ENCODE measurements around the gene SORT1.
"Not testable (repeated sequence)": the region's sequence is repeated elsewhere in the genome, so short reads cannot be mapped to it uniquely, and the experiment has no call there.

SORT1 gene

DNA sequence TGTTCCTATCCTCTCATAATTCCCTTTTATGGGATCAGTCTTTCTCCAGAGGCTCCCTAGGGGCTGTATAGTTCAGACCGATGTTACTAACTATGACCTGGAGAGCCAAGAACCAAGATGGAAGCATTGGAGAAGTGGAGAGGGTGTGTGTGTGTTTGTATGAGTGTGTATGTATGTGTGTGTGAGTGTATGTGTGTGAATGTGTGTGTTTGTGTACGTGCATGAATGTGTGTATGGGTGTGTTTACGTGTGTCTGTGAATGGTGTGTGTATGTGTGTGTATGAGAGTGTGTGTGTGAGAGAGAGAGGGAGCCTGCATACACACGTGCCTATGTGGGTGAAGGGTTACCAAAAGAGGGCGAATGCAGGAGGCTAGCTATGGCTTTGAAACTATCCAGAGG lies 95.8 kb downstream of the SORT1 start:
- in situ Hi-C loops (cut with HindIII; ENCODE audit: low sequenced_read_pairs) = no loop called here

DNA sequence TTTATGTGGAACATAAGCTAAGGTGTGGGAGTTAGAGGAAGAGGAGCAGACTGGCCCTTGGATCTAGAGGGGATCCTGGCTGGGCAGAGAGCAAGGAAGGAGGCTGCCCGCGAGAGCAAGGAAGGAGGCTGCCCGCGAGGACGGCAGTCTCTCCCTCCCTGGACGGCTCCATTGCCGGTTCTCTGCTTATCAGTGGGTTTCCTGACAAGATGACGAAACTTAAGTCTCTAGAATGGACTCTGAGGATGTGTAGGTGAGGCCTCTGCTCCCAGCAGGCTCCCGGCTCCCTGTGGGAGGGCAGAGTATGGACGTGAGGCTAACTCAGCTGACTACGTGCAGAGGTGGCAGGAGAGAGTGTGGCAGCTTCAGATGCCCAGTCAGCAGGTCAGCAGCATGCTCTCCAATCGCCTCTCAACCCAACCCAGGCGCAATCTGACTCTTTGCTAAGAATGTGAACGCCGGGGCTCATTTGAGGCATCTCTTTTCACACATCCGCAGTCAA lies 97.0 kb downstream of the SORT1 start:
- in situ Hi-C loops (cut with HindIII; ENCODE audit: low sequenced_read_pairs) = no loop called here

DNA sequence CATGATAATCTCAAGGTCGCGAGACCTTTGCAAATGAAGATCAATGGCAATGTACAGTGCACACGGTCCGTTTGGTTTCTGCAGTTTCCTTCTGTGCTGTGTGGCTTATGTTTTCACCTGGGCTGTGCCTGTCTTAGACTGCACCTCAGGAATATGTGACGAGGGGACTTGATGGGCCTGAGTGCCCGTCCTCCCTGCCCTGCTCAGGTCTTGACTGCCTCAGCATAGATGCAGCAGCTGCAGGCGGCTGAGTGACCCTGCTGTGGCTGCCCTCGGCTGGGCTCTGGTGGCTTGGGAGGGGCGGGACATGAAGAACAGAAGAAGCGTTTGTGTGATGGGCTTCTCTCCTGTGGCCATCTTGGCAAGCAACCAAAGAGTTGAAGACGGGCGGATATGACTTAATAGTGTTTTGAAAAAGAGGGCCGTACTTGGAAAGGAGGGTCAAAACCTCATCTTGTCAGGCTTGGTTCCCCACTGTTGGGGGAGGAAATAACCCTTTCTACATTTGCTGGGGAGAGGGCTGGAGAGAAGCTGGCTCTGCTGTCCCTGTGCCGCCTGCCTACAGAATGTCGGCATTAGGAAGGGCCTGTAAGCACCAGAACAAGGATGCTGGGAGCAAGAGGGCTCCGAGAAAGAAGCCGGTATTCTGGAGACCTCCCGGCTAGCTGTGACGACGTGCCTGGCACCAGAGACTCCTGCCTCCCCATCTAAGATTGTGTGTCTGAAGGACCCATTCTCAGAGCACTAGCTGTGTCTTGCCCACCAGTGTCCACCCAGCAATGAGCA lies 98.0 kb downstream of the SORT1 start:
- in situ Hi-C loops (cut with HindIII; ENCODE audit: low sequenced_read_pairs) = no loop called here

DNA sequence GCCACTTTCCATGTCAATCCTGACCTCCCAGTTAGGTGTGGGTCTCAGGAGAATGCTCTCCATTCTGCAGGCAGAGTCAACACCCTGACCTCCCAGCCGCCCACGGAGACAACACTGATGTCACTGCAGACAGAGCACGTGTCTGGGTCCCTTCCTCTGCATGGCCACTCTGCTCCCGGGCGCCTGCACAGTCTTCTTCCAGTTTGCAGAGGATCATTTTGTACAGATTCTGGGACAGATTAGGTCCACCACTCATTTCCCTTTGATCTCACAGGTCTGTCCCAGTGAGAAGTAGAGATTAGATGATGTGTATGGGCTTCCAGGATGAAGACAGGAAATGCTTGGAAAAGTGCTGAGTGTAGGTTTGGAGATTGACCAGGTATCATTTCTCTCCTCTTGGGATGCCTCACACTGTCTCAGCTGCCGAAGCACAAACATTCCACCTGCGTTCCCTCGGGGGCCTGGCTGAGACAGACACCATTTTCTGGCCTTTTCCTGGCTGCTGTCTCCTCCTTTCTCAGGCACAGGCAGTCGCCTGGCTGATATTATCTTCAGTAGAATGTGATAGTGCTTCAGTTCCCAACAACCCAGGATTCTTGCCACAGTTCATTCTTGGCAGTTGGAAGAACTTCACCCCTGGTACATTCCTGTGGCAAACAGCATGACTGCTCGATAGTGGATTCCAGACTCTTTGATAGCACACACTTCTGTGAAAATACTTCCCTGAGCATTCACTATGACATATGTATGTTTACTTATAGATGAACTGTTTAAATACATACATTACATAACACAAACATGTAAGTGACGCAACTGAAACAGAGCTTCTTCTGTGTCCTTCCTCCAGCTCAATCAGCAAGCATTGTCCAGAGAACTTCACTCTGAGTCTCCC lies 98.8 kb downstream of the SORT1 start:
- in situ Hi-C loops (cut with HindIII; ENCODE audit: low sequenced_read_pairs) = no loop called here

DNA sequence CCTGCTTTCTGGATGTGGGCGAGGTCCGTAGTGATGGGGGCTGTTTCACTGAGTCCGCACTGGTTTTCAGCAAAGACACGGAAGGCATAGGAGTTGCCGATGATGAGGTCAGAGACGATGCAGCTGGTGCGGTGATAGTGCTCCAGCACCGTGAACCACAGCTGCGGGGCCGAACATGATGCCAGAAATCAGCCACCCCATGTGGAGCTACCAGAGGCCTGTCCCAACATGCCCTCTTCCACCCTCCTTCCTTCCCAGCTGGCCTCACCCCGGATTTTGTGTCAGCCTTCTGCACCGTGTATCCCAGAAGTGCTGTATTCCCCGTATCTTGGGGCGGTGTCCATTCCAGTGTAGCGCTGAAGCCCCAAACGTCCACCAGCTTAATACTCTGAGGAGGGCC lies 100.9 kb downstream of the SORT1 start:
- in situ Hi-C loops (cut with HindIII; ENCODE audit: low sequenced_read_pairs) = no loop called here

DNA sequence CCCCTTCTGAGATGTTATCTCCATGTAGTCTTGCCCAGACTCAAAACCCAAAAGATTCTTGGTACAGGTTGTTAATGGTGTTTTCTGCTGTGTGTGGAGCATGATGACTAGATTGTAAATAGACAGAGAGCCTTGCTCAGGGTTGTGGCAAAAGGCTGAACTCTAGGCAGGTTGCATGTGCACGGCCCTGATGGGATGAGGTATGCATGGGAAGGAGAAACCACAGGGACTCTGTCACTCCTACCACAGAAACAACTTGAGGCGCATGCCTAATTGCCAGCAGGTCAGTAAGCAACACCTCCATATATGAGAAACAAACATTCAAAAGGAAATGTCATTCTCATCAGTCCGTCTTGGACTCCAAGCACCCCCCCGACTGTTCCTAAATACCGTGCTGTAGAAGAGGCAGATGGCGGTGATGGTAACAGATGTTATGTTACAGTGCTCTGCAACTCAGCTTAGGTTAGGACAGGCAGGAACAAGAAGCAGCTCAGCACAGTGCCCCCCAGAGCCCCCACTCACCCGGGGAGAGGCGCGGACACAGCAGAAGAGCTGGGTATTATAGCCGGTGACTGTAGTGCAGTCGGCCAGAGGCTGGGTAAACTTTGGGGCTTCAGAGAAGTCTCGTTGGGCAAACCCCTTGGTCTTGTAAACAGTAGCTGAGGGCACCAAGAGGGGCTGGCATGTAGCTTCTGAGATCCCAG lies 101.9 kb downstream of the SORT1 start:
- in situ Hi-C loops (cut with HindIII; ENCODE audit: low sequenced_read_pairs) = no loop called here

DNA sequence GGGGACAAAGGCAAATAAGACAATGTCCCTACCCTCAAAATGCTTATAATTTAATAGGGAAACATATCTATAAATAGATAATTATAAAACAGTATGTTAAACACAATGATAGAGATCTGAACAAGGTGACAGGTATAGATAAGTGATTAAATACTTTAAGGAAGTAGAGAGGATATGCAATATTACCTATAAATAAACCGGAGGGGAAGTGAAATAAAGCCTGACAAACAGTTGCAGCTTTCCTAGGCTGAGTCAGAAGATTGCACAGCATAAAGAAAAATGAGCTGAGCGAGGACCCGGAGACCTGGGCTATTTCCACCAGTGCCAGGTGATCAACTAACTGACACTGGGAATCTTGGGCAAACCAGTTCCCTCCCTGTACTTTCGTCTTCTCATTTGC lies 103.2 kb downstream of the SORT1 start:
- in situ Hi-C loops (cut with HindIII; ENCODE audit: low sequenced_read_pairs) = no loop called here

DNA sequence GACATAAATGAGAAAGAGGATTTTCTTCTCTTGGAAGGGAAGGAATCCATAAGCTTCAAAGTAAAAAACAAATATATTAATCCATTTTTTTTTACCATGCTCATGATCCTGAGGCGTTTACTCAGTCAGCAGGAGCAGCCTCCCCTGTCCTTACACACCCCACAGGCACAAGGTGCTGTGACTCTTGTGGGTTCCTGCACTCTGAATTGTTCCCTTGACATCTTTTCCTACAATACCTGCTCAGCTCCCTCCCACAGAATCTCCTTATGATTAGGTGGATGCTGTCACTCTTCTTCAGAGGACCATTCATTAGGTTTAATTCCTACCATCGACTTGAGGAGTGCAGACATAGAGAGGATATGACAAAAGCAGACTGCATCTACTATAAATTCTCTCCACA lies 104.7 kb downstream of the SORT1 start:
- in situ Hi-C loops (cut with HindIII; ENCODE audit: low sequenced_read_pairs) = no loop called here

DNA sequence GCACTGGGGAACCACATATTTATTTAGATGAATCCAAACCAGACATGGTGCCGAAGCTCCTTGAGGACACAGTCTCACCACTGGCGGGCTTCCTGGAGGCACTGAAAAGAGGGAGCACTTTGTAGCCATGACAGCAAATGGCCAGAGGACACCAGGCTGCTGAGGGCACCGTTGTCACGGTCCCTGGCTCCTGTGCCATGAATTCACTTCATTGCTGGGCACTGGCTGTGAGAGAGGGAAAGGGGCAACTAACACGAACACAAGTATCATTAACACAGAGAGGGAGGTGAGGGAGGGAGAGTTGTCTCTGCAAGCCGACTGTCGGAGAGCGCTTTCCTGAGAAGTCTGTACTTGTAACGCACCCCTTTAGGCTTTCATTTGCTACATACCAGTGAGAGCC lies 105.4 kb downstream of the SORT1 start:
- in situ Hi-C loops (cut with HindIII; ENCODE audit: low sequenced_read_pairs) = no loop called here

DNA sequence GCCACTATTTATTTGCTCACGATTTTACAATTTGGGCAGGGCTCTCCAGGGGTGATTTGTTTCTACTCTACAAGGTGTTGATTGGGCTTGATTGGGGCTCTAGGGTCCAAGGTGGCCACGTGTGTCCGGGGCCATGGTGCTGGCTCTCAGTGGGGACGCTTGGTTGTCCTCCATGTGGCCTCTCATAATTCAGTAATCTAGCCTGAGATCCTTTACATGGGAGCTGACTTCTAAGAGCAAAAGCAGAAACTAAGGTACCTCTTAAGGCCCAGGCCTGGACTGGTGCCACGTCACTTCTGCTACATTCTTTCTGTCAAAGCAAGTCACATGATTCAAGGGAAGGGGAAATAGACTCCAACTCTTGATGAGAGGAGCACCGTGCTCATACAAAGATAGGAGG lies 106.7 kb downstream of the SORT1 start:
- in situ Hi-C loops (cut with HindIII; ENCODE audit: low sequenced_read_pairs) = no loop called here

DNA sequence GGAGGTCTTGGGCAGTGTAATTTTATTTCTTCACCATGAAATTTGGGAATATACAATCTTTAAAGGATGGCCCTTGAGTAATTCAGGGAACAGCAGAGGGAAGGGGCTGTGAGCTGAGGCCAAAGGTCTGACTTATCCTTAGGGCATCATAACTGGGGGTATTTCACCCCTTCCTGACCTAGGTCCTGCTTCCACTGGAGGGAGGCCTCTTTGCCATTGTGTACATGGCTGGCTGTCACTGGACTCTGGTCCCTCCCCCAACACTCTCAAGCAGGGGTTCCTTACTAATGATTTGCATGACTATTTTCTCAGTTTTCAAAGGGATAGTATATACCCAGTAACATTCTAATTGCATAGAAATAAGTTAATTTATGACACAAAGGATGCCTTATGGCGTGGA lies 107.6 kb downstream of the SORT1 start:
- in situ Hi-C loops (cut with HindIII; ENCODE audit: low sequenced_read_pairs) = no loop called here

DNA sequence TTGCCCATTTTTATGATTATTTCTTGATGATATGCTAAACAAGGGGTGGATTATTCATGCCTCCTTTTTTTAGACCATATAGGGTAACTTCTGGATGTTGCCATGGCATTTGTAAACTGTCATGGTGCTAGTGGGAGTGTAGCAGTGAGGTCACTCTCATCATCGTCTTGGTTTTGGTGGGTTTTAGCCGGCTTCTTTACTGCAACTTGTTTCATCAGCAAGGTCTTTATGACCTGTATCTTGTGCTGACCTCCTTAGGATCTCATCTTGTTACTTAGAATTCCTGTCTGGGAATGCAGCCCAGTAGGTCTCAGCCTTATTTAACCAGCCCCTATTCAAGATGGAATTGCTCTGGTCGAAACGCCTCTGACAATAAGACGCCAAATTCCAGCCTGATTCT lies 111.0 kb downstream of the SORT1 start:
- in situ Hi-C loops (cut with HindIII; ENCODE audit: low sequenced_read_pairs) = not testable (repeated sequence)

DNA sequence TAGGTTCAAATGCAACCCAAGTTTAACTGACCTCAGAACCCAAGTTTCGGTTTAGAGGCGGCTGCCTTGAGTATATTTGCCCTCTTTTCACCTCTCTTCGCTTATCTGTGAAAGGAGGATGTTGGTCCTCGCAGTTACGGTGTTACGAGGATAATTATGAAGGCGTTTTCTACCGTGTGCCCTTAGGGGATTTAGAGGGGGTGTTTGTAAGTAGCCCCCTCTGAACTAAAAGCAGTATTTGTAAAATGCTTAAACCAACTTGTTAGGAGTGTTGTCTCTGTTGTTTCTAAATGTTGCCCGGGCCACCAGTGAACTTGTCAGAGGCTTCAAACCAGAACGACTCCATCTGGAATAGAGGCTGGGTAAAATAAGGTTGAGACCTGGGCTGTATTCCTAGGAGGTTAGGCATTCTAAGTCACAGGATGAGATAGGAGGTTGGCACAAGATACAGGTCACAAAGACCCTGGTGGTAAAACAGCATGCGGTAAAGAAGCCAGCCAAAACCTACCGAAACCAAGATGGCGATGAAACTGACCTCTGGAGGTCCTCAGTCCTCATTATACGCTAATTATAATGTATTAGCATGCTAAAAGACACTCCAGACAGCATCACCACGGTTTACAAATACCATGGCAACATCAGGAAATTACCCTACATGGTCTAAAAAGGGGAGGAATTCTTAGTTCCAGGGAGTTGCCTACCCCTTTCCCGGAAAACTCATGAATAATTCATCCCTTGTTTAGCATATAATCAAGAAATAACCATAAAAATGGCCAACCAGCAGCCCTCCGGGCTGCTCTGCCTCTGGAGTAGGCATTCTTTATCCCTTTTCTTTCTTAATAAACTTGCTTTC lies 113.7 kb downstream of the SORT1 start:
- in situ Hi-C loops (cut with HindIII; ENCODE audit: low sequenced_read_pairs) = no loop called here

DNA sequence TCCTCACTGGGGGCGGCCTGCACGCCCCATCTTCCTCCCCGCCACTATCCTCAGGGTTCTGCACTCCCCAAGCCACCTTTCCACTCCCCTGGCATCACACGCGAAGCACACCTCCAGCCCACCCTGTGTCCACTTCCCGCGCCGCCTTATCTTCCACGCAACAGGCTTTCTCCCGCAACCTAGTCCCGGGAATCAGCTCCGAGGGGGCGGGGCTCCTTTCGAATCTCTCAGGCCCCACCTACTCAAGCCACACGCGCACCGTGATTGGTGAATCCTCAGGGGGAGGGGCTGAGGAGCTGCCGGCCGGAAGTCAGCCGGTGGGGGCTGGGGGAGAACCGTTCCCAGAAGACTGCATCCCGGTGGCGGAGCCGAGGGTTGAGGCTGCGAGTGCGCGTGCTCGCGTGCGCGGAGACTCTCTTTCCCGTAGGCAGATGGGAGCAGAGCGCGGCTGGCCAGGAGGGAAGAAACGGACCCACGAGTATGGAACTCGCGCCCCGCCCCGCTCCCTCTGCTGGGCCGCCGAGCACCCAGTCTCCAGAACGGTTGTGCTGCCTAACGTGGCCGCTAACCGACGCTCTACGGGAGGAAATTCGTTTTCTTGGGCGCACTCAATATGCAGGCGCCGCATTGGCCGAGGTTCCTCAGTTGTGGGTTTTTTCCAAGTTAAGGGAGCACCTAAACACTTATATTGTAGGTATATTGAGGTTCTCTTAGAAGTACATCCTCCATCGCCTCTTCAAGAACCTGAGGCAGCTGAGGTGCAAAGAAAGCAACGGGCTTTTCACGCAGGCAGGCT lies 114.6 kb downstream of the SORT1 start, which contains the start of gene PSRC1:
Gene PSRC1 (minus strand): TSS at position 194 of the 796 bp plus-strand sequence.
- in situ Hi-C loops (cut with HindIII; ENCODE audit: low sequenced_read_pairs) = no loop called here

DNA sequence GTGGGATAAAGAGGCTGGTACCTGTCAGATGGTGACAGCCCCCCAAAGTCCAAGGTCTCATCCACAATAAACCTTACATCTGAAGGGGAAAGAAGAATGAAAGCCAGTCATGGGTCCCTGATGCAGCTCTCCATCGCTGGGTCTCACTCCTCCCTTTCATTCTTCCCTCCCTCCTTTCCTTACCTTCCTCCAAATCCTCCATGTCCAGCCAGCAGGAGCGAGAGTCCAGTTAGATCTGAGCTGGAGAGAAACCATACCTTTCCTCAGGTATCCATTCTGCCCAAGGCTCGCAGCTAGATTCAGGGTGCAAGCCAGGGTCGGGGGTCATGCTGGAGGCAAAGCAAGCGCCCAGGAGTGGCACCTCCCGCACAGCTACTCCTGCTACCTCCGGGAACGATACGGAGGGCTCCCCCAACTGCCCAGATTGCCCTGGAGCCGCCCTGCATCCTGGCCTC lies 115.2 kb downstream of the SORT1 start:
- in situ Hi-C loops (cut with HindIII; ENCODE audit: low sequenced_read_pairs) = no loop called here

DNA sequence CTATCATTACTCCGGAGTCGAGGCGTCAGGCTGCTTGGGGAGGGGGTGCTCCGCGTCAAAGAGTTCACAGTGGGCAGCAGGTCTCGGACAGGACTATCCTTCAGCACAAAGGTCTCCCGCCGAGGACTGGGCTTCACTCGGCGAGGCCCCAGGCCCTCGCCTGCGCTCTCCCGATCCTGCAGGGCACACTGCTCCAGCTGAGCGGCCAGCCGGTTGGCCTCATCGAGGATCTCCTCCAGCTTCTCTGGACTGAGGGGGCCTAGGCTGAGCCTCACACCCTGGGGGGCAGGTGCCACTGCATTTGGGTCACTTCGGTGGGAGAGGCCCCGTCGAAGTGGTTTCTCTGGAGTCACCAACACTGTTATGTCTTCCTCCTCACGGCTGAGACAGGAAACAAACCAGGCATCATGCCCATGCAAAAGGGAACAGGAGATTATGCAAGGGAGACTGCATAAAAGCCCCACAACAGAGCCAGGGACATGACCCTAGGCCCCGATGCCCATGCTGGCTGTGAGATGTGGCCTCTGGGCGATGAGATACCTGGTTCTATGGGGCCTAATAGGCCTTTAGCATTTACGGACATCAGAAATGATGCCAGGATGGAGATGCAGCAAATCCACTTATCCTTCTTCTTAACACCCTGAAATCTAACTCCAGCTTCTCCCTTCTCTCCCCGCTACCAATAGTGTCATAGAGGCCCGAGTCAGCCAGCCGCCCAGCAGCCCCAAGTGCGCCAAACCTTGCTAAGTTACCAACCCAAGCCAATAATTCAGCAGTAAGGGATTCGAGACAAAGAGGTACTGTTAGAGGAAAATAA lies 115.8 kb downstream of the SORT1 start:
- in situ Hi-C loops (cut with HindIII; ENCODE audit: low sequenced_read_pairs) = no loop called here

DNA sequence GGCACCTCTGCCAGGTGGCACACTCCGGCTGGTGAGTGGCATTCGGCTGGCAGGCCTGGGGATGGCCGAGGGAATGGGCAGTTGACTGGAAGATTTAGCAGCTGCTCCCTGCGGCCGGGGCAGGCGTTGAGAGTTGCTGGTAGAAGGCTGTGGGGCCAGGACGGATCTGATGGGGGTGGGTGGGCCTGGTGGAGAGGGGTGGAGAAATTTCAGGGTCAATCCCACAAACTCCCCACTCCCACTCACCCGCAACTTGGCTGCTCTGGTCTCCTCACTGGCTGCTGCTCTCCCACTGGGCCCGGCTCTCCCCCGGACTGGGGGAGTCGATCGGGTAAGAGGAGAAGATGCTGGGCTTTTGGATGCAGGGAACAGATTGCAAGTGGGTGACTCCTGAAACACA lies 116.9 kb downstream of the SORT1 start:
- in situ Hi-C loops (cut with HindIII; ENCODE audit: low sequenced_read_pairs) = no loop called here

DNA sequence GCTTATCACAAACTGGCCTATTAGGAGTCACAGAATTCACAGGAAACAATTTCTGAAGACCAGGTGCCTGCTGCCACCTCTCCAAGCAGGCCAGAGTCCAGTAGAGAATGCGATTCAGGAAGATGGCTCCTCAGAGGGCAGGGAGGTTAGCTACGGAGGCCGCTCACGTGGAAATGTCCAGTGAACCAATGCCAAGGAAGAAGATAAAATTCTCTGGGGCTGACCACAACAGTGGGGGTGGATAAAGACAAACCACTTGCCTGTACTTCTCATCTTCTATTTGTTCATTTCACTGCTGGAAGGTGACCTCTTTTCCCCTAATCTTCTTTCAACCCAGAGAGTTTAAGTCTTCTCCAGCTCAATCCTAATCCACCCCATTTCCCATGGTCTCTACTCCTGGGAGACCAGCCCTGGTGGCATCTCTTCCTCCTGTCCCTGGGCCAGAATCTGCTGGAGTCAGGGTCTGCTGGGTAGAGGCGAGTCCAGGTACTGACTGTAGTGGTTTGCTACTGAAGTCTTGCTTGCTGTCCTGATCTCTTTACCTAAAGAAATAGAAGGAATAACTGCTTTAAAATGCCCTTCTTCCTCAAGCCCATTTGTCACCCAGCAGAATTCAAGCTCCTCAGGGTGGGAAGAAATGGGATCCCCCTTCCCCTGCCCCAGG lies 118.0 kb downstream of the SORT1 start:
- in situ Hi-C loops (cut with HindIII; ENCODE audit: low sequenced_read_pairs) = loop anchor here (10.0 kb wide), 1 partner anchor 125 kb away; no protein-coding TSS in a partner anchor
